ACC112 (cell line): ENCODE measurements around the gene FRMD4A.
A peak's percentile ranks its signal among the peaks of the same experiment; 100 is the strongest.

ENCODE experiments used
- H2AFZ ChIP-seq: fragments of 200-600 bp; sonication (generic); one replicate; pipeline ENCODE4 v1.6.0; 2017; ENCODE audit warnings: antibody characterized with exemption, low read length; ENCODE audit not compliant: unreplicated experiment
- H3K27ac ChIP-seq: fragments of 200-600 bp; sonication (generic); 2 replicates; pipeline ENCODE4 v1.5.1; 2014; ENCODE audit warnings: low read depth, mild to moderate bottlenecking, antibody characterized with exemption, low read length, moderate library complexity
- H3K27me3 ChIP-seq: fragments of 200-600 bp; sonication (generic); 2 replicates; pipeline ENCODE4 v1.6.1; 2014; ENCODE audit warnings: mild to moderate bottlenecking, antibody characterized with exemption, low read length, moderate library complexity, mixed read lengths; ENCODE audit not compliant: insufficient read depth
- H3K36me3 ChIP-seq: fragments of 200-600 bp; sonication (generic); 2 replicates; pipeline ENCODE4 v1.6.1; 2016; ENCODE audit warnings: mild to moderate bottlenecking, antibody characterized with exemption, low read length, moderate library complexity, mixed read lengths; ENCODE audit not compliant: insufficient read depth
- H3K4me1 ChIP-seq: fragments of 200-600 bp; sonication (generic); one replicate; pipeline ENCODE4 v1.6.1; 2016; ENCODE audit warnings: low read length, mixed read lengths; ENCODE audit not compliant: insufficient read depth, unreplicated experiment, control insufficient read depth
- H3K4me3 ChIP-seq: fragments of 200-600 bp; sonication (generic); 2 replicates; pipeline ENCODE4 v1.5.1; 2014; ENCODE audit warnings: mild to moderate bottlenecking, low read depth, low read length
- H3K79me2 ChIP-seq: fragments of 200-600 bp; sonication (generic); one replicate; pipeline ENCODE4 v1.6.0; 2016; ENCODE audit warnings: low read length; ENCODE audit not compliant: control insufficient read depth, unreplicated experiment, insufficient read depth

Gene FRMD4A

DNA sequence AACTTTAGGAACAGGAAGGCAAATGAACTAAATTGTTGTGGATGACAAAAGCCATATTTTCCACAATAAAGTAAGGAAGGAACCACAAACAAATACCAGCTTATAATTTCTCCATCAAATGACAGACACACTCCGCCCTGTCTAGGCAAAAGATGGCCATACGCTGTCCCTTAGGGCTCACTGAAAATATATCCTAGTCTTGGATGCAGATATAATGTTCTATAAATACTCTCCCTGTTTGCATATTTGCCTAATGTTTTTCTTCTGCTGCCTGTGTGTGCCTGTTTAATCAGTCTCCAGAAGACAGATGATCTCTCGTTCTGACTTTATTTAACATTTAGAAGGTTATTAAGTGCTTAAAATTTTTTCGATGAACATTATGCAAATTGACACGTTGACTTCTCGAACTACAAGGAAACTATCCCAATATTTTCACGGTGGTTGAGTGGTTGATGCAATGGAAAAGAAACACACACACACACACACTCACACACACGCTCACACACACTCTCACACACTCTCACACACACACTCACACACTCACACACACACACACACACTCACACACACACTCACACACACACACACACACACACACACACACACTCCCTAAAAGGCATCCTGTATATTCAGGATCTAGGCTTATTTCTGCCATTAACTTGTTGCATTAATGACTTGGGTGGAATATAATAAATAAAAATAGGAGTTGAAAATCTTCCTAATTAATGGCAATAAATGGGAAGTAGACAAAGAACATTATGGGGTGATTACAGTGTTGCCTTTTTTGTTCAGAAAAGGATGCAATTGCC, 446.9 kb downstream of the FRMD4A start:
- no peaks in the 10 kb centered on the region for H3K27me3 ChIP-seq
- H3K79me2 ChIP-seq, result peaks cover 74% of the 10 kb centered on the region
- no peak overlapping the region for H2AFZ ChIP-seq
- no peaks in the 10 kb centered on the region for H3K36me3 ChIP-seq
- H3K4me1 ChIP-seq, result peaks cover 27% of the 10 kb centered on the region
- H3K27ac ChIP-seq, result no peak overlapping the region
- no peak overlapping the region for H3K4me3 ChIP-seq

DNA sequence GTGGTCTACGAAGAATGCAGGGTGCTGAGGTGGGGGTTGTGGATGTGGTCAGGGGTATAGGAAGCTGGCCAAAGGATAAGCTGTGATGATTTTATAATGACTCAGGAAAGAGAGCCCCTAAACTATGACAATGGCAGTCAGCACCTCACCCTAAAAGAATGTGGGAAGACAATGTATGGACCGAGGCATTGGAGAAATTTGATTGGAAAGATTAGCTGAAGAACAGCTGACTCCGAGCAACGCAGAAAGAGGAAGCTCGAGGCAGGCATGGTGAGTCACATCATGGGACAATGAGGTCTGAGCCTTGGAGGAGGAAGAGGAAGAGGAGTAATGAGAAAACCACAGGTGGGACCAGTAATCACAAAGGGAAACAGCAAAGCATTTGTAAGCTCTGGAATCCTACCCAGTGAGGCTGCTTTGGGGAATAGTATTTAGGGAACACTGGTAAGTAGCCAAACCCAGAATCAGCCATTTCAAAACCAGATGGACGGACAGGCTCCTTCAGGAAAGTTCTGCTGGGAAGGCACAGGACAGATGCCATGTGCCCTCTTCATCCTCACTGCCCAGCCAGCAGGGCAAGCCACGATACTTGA, 448.5 kb downstream of the FRMD4A start:
- H3K79me2 ChIP-seq, result peaks cover 64% of the 10 kb centered on the region
- H3K36me3 ChIP-seq, result no peaks in the 10 kb centered on the region
- no peaks in the 10 kb centered on the region for H3K27me3 ChIP-seq
- peak overlapping the region; percentile 84 for H2AFZ ChIP-seq
- peaks cover 37% of the 10 kb centered on the region for H3K4me1 ChIP-seq
- H3K4me3 ChIP-seq, result peak overlapping the region; percentile 14
- peak overlapping the region; percentile 95 for H3K27ac ChIP-seq

DNA sequence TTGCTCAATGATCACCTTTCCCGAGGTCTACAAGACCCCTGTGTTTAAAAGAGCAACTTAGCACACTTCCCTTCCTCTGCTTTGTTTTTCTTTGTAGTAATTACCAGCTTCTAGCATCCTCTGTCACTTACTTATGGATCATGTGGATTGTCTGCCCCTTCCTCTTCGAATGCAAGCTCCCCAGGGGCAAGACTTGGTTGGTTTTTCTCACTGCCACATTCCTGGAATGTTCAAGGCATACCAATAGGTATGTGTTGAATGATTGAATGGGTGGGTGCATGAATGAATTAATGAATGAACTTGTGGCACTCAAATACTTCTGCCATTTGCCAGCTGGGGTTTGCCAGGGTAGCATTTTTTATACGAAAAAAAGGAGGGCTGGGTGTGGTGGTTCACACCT, 450.0 kb downstream of the FRMD4A start:
- peaks cover 62% of the 10 kb centered on the region for H3K79me2 ChIP-seq
- no peaks in the 10 kb centered on the region for H3K36me3 ChIP-seq
- no peak overlapping the region for H2AFZ ChIP-seq
- H3K27me3 ChIP-seq, result no peaks in the 10 kb centered on the region
- H3K4me1 ChIP-seq, result peaks cover 40% of the 10 kb centered on the region
- no peak overlapping the region for H3K4me3 ChIP-seq
- no peak overlapping the region for H3K27ac ChIP-seq

DNA sequence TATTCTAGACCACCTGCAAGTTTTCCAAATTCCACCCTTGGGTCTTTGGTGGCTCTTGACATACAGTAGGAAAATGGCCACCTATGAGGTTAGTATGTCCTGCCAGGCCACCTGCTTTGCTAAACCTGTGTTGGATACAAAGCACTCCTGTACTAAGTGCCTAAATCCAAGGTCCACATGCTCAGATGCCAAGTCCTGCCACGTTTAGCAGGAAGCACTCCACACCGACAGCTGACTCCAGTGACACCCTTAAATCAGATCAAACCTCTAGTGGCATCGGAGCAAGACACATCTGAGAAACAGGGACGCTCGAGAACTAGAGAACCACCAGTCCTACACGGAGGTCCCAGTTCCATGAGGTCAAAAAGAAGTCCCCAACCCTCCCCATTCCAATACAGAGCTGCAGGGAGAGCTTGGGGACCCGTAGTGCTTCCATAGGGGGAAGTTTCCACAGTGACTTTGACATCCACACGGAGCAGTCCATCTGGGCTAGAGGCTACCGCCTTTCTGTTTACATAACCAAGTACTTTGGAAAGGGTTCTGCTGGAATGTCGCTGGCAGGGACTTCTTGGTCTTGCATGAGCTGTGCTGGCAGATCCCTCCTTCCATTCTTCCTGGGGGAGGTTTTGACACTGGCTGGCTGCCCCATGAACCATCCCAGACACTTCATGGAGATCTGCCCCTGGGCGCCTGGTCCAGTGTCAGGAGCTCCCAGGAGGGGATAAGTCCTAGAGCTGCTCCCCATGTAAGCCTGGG, 453.4 kb downstream of the FRMD4A start:
- H3K36me3 ChIP-seq, result no peaks in the 10 kb centered on the region
- peaks cover 26% of the 10 kb centered on the region for H3K4me1 ChIP-seq
- no peaks in the 10 kb centered on the region for H3K27me3 ChIP-seq
- no peak overlapping the region for H2AFZ ChIP-seq
- H3K79me2 ChIP-seq, result peaks cover 54% of the 10 kb centered on the region
- H3K27ac ChIP-seq, result no peak overlapping the region
- no peak overlapping the region for H3K4me3 ChIP-seq

DNA sequence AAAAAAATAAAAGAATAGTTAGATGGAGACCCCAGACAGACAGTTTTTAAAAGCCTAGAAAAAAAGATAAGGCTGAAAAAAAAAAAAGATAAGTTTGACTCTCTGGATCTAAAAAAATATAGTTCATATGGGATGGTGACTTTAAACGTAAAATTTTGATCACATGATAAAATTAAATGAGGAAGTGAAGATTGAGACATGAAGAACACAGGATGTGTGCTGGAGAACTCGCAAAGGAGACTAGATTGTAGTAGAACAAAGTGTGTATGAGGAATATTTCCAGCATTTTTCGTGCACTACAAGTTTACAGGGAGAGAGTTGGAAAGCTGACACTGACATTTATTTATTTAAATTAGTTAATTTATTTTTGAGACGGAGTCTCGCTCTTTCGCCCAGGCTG, 457.5 kb downstream of the FRMD4A start:
- Histone ChIP-seq H3K27me3 (no peaks in the 10 kb centered on the region), H3K79me2 (peaks cover 58% of the 10 kb centered on the region), H3K4me3 (no peak overlapping the region), H2AFZ (no peak overlapping the region), H3K27ac (no peak overlapping the region), H3K4me1 (peaks cover 13% of the 10 kb centered on the region), H3K36me3 (no peaks in the 10 kb centered on the region; the same call in 1 of the 2 replicates)

DNA sequence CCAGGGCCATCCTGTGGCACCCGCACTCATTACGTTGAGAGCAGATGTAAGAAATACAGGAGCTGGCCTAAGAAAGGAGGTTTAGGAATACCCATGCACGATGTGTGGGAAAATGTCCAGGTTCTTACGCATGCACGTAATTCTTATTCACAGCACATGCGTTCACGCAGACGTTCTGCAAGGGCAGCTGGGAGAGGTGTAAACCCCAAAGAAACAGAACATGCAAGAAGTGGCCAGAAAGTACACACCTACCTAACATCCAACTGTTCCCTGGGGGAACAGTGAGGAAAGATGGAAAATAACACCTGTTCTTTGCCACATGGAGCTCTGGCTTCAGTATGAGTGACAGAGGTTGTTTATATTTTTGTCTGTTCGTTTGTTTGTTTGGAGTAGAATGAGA, 458.3 kb downstream of the FRMD4A start:
- Histone ChIP-seq H3K4me1 (peaks cover 5% of the 10 kb centered on the region), H2AFZ (no peak overlapping the region), H3K27ac (no peak overlapping the region), H3K27me3 (no peaks in the 10 kb centered on the region), H3K36me3 (no peaks in the 10 kb centered on the region; the same call in 1 of the 2 replicates), H3K4me3 (no peak overlapping the region), H3K79me2 (peaks cover 57% of the 10 kb centered on the region)

DNA sequence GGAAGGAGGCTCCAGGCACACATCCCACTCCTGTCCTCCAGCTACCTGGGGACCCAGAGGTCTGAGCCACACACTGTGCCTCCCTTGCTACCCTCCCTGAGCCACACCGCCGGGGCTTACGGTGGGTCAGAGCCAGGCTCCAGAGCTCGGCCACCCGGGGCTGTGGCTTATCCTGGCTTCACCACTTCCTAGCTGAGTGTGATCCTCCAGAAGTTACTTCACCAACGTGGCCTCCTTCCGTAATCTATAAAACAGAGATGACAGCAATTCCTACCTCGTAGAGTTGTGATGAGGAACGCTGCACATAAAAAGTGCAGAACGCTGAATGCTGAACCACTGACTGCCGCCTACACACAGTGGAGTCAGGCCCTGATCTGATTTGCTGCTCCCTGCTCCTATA, 458.9 kb downstream of the FRMD4A start:
- Histone ChIP-seq H3K27me3 (no peaks in the 10 kb centered on the region), H3K36me3 (no peaks in the 10 kb centered on the region; the same call in 1 of the 2 replicates), H3K4me3 (no peak overlapping the region), H3K4me1 (peaks cover 5% of the 10 kb centered on the region), H3K79me2 (peaks cover 50% of the 10 kb centered on the region), H3K27ac (no peak overlapping the region), H2AFZ (no peak overlapping the region)

DNA sequence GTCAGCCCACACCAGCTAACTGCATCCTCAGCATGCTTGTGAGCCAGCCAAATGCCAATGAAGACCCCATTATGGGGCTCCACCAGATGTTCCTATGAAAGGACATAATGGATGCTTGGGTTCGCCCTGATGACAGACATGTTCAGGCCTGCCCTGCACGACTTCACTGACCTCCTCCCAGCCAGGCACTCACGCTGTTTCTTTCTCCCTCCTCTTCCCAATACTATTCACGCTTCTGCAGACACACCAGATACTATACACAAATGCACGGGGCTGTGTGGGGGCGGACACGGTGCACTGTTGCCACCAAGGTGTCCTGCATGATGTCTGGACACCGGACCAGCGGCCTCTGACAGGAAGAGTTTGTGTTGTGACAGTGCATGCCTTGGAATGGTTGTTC, 459.7 kb downstream of the FRMD4A start:
- H3K79me2 ChIP-seq, result peaks cover 45% of the 10 kb centered on the region
- no peaks in the 10 kb centered on the region; the same call in 1 of the 2 replicates for H3K36me3 ChIP-seq
- peaks cover 13% of the 10 kb centered on the region for H3K4me1 ChIP-seq
- no peak overlapping the region for H3K4me3 ChIP-seq
- H3K27me3 ChIP-seq, result no peaks in the 10 kb centered on the region
- H2AFZ ChIP-seq, result no peak overlapping the region
- H3K27ac ChIP-seq, result no peak overlapping the region

DNA sequence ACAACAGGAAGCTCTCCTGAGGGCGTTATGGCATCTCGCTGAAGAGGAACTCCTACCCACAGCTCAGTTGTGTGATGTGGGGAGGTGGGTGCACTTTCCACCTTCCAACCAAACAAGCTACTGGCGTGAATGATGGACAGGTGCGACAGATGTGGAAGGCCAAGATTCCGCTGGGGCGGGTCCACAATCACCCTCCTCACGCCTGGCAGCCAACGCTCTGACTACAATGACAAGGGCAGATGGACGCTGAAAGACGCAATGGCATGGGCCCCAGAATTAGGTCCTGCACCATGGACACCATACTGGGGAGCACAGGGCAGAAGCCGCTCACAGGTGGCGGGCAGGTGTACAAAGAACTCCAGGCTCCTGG, 461.4 kb downstream of the FRMD4A start:
- Histone ChIP-seq H3K27ac (no peak overlapping the region), H3K4me3 (no peak overlapping the region), H3K79me2 (peaks cover 39% of the 10 kb centered on the region), H3K36me3 (no peaks in the 10 kb centered on the region; the same call in 1 of the 2 replicates), H3K4me1 (peaks cover 17% of the 10 kb centered on the region), H2AFZ (no peak overlapping the region), H3K27me3 (no peaks in the 10 kb centered on the region)

DNA sequence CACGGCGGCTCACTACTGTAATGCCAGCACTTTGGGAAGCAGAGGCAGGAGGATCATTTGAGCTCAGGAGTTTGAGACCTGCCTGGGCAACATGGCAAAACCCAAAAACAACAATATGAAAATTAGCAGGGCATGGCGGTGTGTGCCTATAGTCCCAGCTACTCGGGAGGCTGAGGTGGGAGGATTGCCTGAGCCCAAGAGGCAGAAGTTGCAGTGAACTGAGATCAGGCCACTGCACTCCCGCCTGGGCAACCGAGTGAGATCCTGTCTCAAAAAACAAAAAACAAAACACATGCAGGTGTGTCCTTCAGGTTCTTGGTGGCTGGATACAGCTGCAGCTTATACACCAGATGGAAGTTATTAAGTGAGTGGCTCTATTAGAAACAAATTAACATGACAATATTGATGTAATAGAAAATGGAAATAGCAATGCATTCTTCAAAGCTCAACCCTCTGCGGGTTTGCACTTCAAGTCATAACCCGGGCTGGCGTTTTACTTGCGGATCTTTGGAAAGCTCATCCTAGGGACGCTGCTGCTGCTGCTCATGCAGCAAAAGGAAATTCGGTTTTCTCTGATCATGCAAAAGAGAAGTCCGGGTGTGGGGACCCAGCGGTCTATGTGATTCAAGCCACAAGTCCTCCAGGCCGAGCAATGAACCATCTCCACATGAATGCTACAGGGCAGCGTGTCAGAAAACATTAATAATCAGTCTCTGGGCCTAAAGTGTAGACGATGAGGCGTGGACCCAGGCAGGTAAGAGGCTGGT, 462.0 kb downstream of the FRMD4A start:
- H3K36me3 ChIP-seq, result no peaks in the 10 kb centered on the region; the same call in 1 of the 2 replicates
- H3K27ac ChIP-seq, result no peak overlapping the region
- peaks cover 42% of the 10 kb centered on the region for H3K79me2 ChIP-seq
- no peaks in the 10 kb centered on the region for H3K27me3 ChIP-seq
- no peak overlapping the region for H2AFZ ChIP-seq
- H3K4me1 ChIP-seq, result peaks cover 17% of the 10 kb centered on the region
- no peak overlapping the region for H3K4me3 ChIP-seq
